Testis (tissue), 2 donors: ENCODE results near the gene ULK4.

Source experiments
- POLR2A ChIP-seq: fragments of 450-650 bp; IDR thresholded peaks from one replicate; pipeline ENCODE4 v1.6.1; 2017; ENCODE audit warnings: antibody characterized with exemption, mild to moderate bottlenecking, moderate library complexity
- TF ChIP-seq, protein P1 (sequence below), 3 experiments: fragments of 450-650 bp in 2 of 3; fragments of 200-600 bp in 1 of 3; sonication (generic) in 1 of 3; IDR thresholded peaks; one replicate each; pipeline ENCODE4 v1.5.1; 2016 to 2019; ENCODE audit warnings: antibody characterized with exemption in 3 of 3, mild to moderate bottlenecking in 2 of 3, moderate library complexity in 1 of 3

- TF ChIP-seq, protein P1, sequence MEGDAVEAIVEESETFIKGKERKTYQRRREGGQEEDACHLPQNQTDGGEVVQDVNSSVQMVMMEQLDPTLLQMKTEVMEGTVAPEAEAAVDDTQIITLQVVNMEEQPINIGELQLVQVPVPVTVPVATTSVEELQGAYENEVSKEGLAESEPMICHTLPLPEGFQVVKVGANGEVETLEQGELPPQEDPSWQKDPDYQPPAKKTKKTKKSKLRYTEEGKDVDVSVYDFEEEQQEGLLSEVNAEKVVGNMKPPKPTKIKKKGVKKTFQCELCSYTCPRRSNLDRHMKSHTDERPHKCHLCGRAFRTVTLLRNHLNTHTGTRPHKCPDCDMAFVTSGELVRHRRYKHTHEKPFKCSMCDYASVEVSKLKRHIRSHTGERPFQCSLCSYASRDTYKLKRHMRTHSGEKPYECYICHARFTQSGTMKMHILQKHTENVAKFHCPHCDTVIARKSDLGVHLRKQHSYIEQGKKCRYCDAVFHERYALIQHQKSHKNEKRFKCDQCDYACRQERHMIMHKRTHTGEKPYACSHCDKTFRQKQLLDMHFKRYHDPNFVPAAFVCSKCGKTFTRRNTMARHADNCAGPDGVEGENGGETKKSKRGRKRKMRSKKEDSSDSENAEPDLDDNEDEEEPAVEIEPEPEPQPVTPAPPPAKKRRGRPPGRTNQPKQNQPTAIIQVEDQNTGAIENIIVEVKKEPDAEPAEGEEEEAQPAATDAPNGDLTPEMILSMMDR (IDR thresholded peaks at IDR 0.05) = no peak
- TF ChIP-seq POLR2A = no peak
These were observed 368.1 kb downstream of the ULK4 start for GRCh38 chr3:41593774-41594173.
